HepG2 (cell line): Measurements from ENCODE around the gene NUFIP1. TPM values are rescaled to one million over a fixed set of nuclear protein-coding genes. Genes with fewer than 3 reads are reported as not detected.

Experiments used
- ATAC-seq: fragments of 200-7000 bp; cut with Tn5 transposase; 3 replicates; pipeline ENCODE4 v1.9.1; 2020; ENCODE audit warnings: mild to moderate bottlenecking, moderate library complexity
- BruUV-seq: library from RNA; stranded (reverse); fragments of 400-500 nt; replicated peaks from 2 replicates; lab custom pipeline; 2021; lab: Mats Ljungman, UMichigan
- CTCF ChIA-PET: fragments of 300-600 bp; formaldehyde crosslinking; extraction: SDS; loops from one replicate; lab custom pipeline; 2021; ENCODE audit warnings: low total read pairs, inconsistent platforms, low intra/inter-chr PET ratio; lab: Yijun Ruan, JAX
- POLR2A ChIA-PET: fragments of 350-600 bp; sonication (Branson Sonifier 250); formaldehyde crosslinking; loops from one replicate; lab custom pipeline; 2020; ENCODE audit warnings: antibody characterized with exemption, inconsistent platforms; lab: Yijun Ruan, JAX
- DNase-seq: peaks from one replicate; pipeline ENCODE4 v3.0.0-alpha.2; 2015; ENCODE audit warnings: low spot score
- FAIRE-seq: peaks from 3 replicates; lab custom pipeline; 2011; peaks lifted over from hg19 to GRCh38; lab: Jason Lieb, UNC
- H2AFZ ChIP-seq: one replicate; pipeline ENCODE4 v1.6.1; 2011; ENCODE audit warnings: low read length, inconsistent platforms
- H3K27ac ChIP-seq: fragments of 300-600 bp; 3 replicates; pipeline ENCODE4 v1.8.0; 2011; ENCODE audit warnings: mixed run types, mild to moderate bottlenecking, mixed read lengths, low read length, inconsistent platforms; ENCODE audit not compliant: insufficient read depth; ENCODE audit errors: extremely low read length
- H3K27me3 ChIP-seq, 2 experiments: fragments of 200-600 bp in 1 of 2; 2 replicates in 1 of 2; 3 replicates in 1 of 2; pipeline versions ENCODE4 v1.6.0 to v1.8.0; 2011; ENCODE audit warnings: low read length in 2 of 2, mild to moderate bottlenecking in 2 of 2, moderate library complexity in 2 of 2, inconsistent platforms in 1 of 2; ENCODE audit not compliant: insufficient read depth in 2 of 2, control insufficient read depth in 1 of 2
- H3K36me3 ChIP-seq, 2 experiments: fragments of 200-600 bp in 1 of 2; replicated peaks in 1 of 2; 2 replicates in 1 of 2; 3 replicates in 1 of 2; pipeline versions ENCODE4 v1.5.1 to v1.8.0; 2011; ENCODE audit warnings: low read length in 2 of 2, inconsistent platforms in 1 of 2; ENCODE audit not compliant: insufficient read depth in 2 of 2, control insufficient read depth in 1 of 2
- H3K4me1 ChIP-seq: 2 replicates; pipeline ENCODE4 v1.5.1; 2012; ENCODE audit warnings: low read length, inconsistent platforms; ENCODE audit not compliant: insufficient read depth
- H3K4me2 ChIP-seq: 2 replicates; pipeline ENCODE4 v1.6.0; 2011; ENCODE audit warnings: low read depth, low read length, inconsistent platforms
- H3K4me3 ChIP-seq, 3 experiments: fragments of 200-600 bp in 1 of 3; sonication (generic), shearing (Covaris generic) in 1 of 3; replicated peaks in 1 of 3; 2 replicates each; pipeline ENCODE4 v1.5.1; 2011 to 2016; ENCODE audit warnings: low read length in 3 of 3, inconsistent platforms in 2 of 3, low read depth in 2 of 3, mild to moderate bottlenecking in 2 of 3, control low read depth in 1 of 3, mixed read lengths in 1 of 3; ENCODE audit not compliant: insufficient read depth in 1 of 3
- H3K79me2 ChIP-seq: one replicate; pipeline ENCODE4 v1.6.1; 2011; ENCODE audit warnings: low read length, inconsistent platforms; ENCODE audit not compliant: insufficient read depth
- H3K9ac ChIP-seq: 2 replicates; pipeline ENCODE4 v1.6.0; 2011; ENCODE audit warnings: mild to moderate bottlenecking, low read depth, low read length, inconsistent platforms; ENCODE audit not compliant: insufficient read depth
- H3K9me3 ChIP-seq: 2 replicates; pipeline ENCODE4 v1.5.1; 2012; ENCODE audit warnings: mild to moderate bottlenecking, low read length
- H4K20me1 ChIP-seq: 2 replicates; pipeline ENCODE4 v1.6.0; 2011; ENCODE audit warnings: inconsistent platforms, mild to moderate bottlenecking, low read length, moderate library complexity; ENCODE audit not compliant: insufficient read depth
- ATAD3A ChIP-seq: sonication (generic); formaldehyde crosslinking; IDR thresholded peaks from 2 replicates; pipeline ENCODE4 v1.4.0; 2020; ENCODE audit warnings: missing genetic modification reagents
- RAD51 ChIP-seq: fragments of 450-650 bp; IDR thresholded peaks from 2 replicates; pipeline ENCODE4 v1.6.1; 2016; ENCODE audit warnings: borderline replicate concordance
- STAG1 ChIP-seq: sonication (generic); formaldehyde crosslinking; IDR thresholded peaks from 2 replicates; pipeline ENCODE4 v1.4.0; 2020; ENCODE audit warnings: missing genetic modification reagents
- WGBS: methylation state at CpG from one replicate; pipeline ENCODE4 v1.1.6; 2017; ENCODE audit warnings: low lambda C conversion rate; 5-methylcytosine and 5-hydroxymethylcytosine counted together
- in situ Hi-C: cut with HindIII; loops from 2 replicates; pipeline ENCODE4 v1.10.0; 2017; ENCODE audit warnings: low pct_unique_long_range_greater_than_20kb; ENCODE audit not compliant: extremely low pct_ligation_motif_present
- intact Hi-C: fragments of 100-400 bp; cut with micrococcal nuclease; formaldehyde crosslinking; loops from one replicate; pipeline ENCODE4 v1.10.0; 2022; ENCODE audit not compliant: unreplicated experiment
- polyA plus RNA-seq, 8 experiments: library from polyadenylated mRNA; depleted of rRNA in 3 of 8; stranded (reverse) in 7 of 8; unstranded in 1 of 8; fragments of >200 nt; fragmentation: Illumina TruSeq in 4 of 8; extraction: Trizol in 4 of 8; gene quantifications; 2 replicates each; pipeline versions ENCODE4 v1.2.1 to v1.2.3, GENCODE V29; 2011 to 2016; ENCODE audit warnings: low read depth in 4 of 8, missing spikeins in 1 of 8, mixed read lengths in 1 of 8; ENCODE audit not compliant: insufficient read depth in 1 of 8
- total RNA-seq, 5 experiments: library from RNA; depleted of rRNA; stranded (reverse); fragments of >200 nt; fragmentation: Illumina TruSeq; extraction: Trizol; gene quantifications; 2 replicates each; pipeline ENCODE4 v1.2.3, GENCODE V29; 2016; ENCODE audit warnings: low read depth in 1 of 5
- TF ChIP-seq, protein P1 (sequence below): sonication (generic); formaldehyde crosslinking; IDR thresholded peaks from 2 replicates; pipeline ENCODE4 v1.5.0; 2020; ENCODE audit warnings: mild to moderate bottlenecking, missing genetic modification reagents
- TF ChIP-seq, protein P2 (sequence below): sonication (generic); formaldehyde crosslinking; IDR thresholded peaks from 2 replicates; pipeline ENCODE4 v1.5.0; 2020; ENCODE audit warnings: mild to moderate bottlenecking, missing genetic modification reagents, moderate library complexity

Gene NUFIP1
- total and polyA plus RNA-seq, 2 of the 13 experiments (the other 11 are each of a cell fraction or from before 2014, with no cell fraction given), result 1.9 to 10.3 TPM

DNA sequence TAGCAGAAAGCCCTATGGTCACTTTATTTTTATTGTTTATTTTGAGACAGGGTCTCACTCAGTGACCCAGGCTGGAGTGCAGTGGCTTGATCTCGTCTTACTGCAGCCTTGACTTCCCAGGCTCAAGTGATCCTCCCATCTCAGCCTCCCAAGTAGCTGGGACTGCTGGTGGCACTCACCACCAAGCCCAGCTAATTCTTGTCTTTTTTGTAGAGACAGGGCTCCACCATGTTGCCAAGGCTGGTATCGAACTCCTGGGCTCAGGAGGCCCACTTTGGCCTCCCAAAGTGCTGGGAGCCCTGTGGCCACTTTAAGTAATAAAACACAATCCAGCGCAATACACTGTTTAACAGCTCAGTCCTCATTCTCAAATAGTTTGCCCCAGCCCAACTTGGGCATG is 69.3 kb downstream of the NUFIP1 start:
- DNase-seq, result no peak
- Histone ChIP-seq H3K9me3 (no peaks in the 10 kb centered on the region), H3K79me2 (no peaks in the 10 kb centered on the region), H2AFZ (no peak overlapping the region), H3K27ac (no peak overlapping the region), H3K9ac (no peak overlapping the region), H3K4me1 (peaks cover 38% of the 10 kb centered on the region), H3K4me3 (no peak overlapping the region), H3K4me2 (no peak overlapping the region), H3K36me3 (no peaks in the 10 kb centered on the region), H4K20me1 (no peaks in the 10 kb centered on the region), H3K27me3 (no peaks in the 10 kb centered on the region; a peak in 1 of 5 replicates)
- ChIA-PET POLR2A (no interaction called here), CTCF (no interaction called here)
- WGBS, result 84% methylated on average over 3 of the region's 3 CpGs
- no peak for ATAC-seq
- FAIRE-seq, result no peak
- BruUV-seq, result no TSS peak
- TF ChIP-seq RAD51 (no peak), ATAD3A (CRISPR knock-in tag) (no peak), STAG1 (CRISPR knock-in tag) (peak; percentile 19)
- TF ChIP-seq, protein P1, sequence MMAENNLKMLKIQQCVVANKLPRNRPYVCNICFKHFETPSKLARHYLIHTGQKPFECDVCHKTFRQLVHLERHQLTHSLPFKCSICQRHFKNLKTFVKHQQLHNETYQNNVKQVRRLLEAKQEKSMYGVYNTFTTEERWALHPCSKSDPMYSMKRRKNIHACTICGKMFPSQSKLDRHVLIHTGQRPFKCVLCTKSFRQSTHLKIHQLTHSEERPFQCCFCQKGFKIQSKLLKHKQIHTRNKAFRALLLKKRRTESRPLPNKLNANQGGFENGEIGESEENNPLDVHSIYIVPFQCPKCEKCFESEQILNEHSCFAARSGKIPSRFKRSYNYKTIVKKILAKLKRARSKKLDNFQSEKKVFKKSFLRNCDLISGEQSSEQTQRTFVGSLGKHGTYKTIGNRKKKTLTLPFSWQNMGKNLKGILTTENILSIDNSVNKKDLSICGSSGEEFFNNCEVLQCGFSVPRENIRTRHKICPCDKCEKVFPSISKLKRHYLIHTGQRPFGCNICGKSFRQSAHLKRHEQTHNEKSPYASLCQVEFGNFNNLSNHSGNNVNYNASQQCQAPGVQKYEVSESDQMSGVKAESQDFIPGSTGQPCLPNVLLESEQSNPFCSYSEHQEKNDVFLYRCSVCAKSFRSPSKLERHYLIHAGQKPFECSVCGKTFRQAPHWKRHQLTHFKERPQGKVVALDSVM (CRISPR knock-in tag), result peak; percentile 45; the same call in 1 of the 2 replicates
- TF ChIP-seq, protein P2, sequence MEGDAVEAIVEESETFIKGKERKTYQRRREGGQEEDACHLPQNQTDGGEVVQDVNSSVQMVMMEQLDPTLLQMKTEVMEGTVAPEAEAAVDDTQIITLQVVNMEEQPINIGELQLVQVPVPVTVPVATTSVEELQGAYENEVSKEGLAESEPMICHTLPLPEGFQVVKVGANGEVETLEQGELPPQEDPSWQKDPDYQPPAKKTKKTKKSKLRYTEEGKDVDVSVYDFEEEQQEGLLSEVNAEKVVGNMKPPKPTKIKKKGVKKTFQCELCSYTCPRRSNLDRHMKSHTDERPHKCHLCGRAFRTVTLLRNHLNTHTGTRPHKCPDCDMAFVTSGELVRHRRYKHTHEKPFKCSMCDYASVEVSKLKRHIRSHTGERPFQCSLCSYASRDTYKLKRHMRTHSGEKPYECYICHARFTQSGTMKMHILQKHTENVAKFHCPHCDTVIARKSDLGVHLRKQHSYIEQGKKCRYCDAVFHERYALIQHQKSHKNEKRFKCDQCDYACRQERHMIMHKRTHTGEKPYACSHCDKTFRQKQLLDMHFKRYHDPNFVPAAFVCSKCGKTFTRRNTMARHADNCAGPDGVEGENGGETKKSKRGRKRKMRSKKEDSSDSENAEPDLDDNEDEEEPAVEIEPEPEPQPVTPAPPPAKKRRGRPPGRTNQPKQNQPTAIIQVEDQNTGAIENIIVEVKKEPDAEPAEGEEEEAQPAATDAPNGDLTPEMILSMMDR (CRISPR knock-in tag), result 0 out of 2 replicates have a peak, but pooled peaks have one; percentile 9
- intact Hi-C loops, result no loop called here
- in situ Hi-C loops, result no loop called here
